Stimulated activated CD8-positive, alpha-beta memory T cell treated with anti-CD3 and anti-CD28 coated beads, Interleukin-7, amount 100 ng/mL, for 24 hours (primary cell): Measurements from ENCODE around the gene PIEZO1.

Experiments used
- DNase-seq: peaks from one replicate; pipeline ENCODE4 v3.0.0-alpha.2; 2020; ENCODE audit warnings: low read depth

PIEZO1 gene

DNA sequence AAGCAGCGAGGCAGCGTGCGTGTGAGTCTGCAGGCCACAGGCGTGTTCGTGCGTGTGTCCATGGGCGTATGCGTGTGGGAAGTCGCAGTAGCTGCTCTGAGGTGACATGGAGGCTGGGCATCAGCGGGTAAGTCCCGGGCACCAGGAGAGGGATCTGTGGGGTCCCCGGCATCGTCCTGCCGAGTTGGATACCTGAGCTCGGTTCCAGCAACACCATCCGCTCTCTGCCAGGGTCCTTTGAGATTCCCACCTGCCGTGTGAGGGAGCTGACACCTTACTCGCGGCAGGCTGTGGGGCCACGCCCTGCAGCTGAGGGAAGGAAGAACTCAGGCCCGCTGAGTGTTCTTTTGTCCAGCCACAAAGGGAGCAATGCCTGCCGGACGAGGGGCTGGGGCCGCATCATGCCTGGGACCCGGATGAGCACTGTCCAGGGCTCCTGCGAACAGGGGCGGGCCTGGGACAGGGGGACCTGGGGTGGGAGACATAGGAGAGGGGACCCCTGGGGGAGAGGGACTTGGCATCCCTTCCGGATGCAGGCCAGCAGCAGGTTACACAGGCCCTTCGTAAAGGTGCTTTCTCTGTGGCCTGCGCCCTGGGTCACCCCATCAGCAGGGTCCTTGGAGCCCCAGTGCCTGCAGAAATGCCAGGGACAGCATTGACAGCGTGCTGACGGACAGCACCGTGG lies 93.7 kb downstream of the PIEZO1 start:
- no peak for DNase-seq

DNA sequence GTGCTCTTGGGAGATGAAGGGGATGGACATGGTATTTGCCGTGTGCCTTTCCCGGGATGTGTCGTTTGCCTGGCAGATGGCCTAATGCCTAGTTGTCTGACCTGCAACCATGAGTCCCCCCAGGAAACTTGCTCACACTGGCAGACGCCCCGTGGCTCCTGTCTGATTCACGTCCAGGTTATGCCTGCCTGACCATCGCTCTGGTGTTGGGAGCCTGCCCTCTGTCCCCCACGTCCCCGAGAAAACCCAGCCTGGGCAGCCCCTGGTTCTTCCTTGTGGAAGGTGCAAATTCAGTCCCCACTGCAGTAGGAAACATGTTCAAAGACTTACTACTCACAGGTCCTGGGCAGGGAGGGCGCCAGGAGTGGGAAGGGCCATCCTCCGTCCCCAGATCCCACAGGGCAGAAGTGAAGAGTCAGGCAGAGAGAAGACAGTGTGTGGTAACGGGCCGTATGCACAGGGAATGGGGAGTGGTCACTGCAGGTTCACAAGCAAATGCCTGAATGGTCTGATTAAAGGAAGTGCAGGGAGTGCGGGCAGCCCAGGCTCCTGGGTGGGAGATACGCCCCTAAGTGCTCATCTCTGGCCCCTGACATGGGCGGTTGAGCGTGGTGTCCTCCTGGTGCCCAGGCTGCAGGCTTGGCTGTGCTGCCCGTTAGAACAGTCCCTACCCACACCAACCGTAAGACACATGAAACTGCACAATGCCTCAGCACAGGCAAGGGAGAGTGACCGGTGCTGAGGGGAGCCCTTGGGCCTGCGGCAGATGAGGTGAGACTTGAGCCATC lies 94.5 kb downstream of the PIEZO1 start:
- no peak for DNase-seq

DNA sequence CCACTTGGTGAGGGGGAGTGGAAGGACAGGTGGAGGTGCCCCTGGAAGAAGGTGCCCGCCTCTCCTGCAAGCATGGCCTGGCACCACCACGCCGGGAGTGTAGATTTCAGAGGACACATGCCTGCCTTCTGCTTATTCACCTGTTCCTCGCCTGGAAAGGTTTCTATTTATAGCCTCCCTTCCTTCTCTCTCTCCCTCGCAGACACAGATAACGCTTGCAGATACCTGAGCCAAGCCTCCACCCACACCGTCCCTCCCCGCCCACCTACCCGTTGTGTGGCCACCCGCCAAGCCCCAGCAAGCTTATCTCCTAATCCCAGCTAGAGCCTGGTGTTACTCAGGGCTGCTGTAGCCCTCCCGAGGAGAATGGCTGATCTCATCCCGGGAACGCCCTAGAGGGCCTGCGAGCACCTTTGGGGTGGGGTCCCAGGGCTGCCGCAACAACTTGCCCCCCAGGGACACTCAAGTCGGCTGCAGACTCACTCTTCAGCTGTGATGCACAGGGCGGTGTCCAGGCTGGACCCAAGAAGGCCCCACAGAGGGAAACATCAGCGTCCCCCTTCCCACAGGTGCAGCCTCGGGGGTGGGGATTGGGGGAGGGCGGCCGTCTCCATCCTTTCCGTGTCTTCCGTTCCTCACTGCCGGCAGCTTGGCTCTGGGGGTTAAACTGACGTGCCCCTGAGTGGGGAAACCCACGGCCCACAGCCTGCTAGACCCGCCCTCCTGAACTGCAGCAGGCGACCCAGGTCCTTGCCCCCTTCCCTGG lies 96.8 kb downstream of the PIEZO1 start:
- DNase-seq, result no peak

DNA sequence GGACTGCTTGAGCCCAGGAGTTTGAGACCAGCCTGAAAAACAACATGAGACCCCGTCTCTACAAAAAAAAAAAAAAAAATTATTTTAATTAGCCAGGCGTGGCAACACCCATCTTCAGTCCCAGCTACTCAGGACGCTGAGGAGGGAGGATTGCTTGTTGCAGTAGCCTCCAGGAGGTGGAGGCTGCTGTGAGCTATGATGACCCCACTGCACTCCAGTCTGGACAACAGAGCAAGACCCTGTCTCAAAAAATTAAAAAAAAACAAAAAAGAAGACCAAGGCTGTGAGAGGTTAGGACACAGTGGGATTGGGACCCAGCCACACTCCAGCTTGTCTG lies 97.4 kb downstream of the PIEZO1 start:
- DNase-seq, result no peak

DNA sequence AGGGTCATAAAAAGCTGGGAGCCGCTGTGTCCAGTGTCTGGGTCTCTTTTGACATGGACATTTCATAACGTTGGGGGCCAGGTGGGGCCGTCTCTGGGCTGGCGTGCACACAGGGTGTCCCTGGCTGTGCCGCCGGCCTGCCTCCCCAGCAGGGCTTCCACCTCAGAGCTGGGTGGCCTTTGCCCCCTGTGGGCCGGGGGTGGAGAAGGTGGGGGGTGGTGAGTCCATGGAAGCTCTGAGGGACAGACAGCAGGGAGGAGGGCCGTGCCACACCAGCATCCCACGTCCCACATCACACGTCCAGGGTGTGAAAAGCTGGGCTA lies 97.8 kb downstream of the PIEZO1 start:
- DNase-seq, result no peak

DNA sequence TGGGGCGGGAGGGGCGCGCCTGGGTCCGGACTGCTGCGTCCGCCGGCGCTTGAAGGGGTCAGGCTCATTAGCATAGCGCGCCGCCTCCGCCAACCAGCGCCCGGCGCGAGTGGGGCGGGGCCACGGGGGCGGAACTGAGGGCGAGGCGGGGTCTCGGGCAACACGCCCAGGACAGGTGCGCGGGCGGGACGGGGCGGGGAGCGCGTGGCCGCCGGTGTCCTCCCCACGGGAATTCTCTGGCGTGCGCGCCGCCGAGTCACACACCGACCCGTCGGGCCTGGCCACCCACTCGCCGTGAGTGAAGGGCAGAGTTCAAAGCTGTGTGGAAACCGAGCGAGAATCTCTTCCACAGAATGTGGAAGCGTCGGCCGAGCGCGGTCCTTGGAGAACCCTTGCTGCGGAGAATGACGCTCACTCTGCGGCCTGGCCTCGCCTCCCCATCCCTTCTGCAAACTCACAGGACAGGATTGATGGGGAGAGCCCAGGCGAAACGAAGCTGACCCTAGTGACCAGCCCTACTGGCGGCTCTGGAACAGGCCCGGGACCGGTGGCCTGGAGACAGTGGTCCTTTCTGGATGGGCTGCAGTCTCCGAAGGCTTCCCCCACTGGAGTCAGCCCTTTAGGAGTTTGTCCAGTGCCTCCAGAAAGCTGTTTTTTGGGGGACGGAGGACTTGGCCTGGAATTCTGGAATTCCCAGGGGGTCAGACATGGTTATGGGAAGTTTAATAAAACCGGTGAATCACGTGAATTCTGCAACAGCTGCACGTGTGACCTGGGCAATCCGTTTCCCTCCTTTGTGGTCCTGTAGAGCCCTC lies 98.4 kb downstream of the PIEZO1 start, which contains the start of gene SNAI3:
TSS of gene SNAI3 (minus strand) at position 69 of the 815 bp plus-strand sequence. CDS start 101 bp downstream, outside the sequence.
- peak; percentile 70 for DNase-seq

DNA sequence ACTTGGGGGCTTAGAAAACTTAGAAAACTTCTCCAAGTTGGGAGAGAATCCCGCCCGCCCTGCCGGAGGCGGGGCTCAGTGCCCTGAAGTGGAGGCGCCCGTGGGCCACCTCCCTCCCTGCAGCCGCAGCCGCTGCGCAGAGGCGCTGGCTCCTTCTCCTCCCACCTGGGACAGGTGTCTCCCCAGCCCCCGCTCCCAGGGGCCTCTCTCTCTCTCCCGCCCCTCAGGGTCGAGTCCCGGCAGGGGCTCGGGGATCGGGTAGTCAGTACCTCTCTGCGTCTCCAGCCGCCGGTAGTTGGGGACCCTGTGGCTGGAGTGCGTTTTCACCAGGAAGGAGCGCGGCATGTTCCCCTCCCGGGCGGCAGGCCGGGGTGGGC lies 99.0 kb downstream of the PIEZO1 start:
- DNase-seq, result no peak

DNA sequence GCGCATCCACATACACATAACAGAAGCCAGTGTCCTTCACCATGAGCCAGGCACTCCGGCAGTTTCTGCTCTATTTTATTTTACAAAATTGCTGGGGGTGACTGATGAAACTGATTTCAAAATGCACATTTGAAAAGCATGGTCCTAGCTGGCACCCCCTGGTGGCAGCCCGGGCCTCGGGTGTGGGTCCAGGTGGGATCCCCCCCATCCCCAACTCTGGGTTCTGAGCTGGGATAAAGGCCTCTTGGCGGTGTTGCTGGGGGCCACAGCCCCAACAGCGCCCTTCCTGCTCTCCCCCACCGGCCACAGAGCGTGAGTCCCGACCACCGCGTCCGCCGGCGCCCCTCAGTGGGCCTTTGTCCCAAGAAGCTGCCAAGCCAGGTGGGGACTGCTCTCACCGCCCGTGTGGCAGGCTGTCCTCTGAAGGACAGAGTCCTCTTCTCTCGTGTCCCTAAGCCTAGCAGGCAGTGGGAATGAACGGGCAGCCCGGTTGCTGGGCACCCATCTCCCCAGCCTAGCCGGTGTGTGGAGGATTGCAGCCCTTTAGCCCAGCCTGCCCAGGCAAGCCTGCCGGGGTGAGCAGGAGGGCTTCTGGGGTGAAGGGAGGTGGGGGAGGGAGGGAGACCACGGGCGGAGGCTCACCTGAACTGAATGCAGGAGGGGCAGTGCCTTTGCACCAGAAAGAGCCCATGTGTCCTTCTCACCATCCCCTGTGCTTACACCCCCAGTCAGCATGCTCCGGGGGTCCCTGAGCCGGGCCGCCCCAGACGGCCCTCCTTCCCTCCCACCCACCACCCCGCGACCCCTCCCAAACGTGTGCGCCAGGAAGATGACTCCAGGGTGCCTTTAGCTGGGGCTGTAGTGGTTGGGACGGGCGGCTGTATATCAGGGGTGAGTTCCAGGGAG lies 99.6 kb downstream of the PIEZO1 start:
- no peak for DNase-seq

DNA sequence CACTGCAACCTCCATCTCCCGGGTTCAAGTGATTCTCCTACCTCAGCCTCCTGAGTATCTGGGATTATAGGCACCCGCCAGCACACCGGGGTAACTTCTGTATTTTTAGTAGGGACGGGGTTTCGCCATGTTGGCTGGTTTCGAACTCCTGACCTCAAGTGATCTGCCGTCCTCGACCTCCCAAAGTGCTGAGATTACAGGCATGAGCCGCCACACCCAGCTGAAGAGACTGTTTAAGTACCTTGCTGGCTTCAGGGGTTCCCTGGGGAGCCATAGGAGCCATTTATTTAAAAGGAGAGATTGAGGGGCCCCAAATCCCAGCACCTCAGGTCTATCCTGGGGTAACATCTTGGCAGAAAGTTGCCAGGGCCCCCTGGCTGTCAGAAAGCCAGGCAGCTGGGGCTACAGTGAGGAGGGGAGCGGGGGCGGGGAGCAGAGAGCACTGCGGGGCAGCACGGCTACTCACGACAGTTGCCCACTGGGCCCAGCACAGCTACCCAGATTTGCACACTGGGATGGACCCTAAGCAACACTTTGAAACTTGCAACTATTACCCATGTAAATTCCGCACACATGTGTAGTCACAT lies 100.4 kb downstream of the PIEZO1 start:
- no peak for DNase-seq

DNA sequence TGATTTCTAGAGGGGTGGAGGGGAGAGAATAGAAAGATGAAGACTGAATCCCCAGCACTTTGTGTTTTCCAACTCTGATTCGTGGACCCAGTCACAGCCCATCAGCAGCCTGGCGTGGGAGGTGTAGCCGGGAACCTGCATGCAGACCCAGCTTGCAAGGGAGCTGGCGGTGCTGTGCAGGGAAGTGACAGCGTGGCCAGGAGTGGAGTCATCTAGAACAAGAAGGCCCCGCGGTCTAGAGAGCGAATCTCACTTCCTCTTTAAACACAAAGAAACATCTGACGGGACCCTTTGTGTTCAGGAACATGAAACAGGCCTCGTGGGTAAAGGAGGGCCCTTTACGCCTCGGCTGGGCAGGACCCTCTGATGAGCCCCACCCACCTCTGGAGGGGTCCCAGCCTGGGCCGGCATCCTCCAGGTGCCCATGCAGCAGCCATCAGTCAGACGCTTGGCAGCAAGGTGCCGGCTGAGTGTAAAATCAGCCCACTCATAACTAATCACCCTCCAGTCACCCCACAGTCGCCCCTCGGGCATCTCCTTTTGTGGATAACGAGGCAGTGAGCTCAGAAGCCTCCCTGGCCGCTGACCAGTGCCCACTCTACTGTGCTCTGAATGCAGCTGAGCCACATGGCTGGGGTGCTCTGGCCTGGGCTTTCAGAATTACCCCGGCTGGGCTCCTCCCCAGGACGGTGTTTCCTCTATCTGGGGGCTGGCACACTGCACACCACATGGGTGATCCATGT lies 103.1 kb downstream of the PIEZO1 start:
- DNase-seq, result no peak

DNA sequence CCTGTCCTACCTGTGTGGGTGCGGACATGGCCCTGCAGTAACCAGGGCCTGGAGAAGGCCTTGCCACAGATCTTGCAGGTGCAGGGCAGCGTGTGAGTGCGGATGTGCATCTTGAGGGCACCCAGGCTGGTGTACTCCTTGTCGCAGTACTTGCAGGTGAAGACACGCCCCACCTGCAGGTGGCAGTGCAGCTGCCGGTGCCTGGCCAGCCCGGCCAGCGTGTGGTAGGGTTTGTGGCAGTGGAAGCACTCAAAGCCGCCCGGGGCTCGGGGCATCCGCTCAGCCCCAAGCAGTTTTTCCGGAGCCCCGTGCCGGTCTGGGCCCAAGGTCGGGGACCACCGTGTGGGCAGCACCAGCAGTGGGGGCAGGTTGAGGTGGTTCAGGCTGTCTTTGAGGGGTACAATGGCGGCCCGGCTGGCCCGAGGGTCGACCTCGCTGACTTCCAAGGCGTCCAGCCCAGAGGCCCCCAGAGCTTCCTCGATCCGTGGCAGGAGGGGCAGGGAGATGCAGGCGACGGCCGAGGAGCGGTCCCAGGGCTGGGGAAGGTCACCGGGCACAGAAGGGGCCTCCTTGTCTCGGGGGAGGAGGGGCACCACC lies 103.8 kb downstream of the PIEZO1 start:
- DNase-seq, result no peak

DNA sequence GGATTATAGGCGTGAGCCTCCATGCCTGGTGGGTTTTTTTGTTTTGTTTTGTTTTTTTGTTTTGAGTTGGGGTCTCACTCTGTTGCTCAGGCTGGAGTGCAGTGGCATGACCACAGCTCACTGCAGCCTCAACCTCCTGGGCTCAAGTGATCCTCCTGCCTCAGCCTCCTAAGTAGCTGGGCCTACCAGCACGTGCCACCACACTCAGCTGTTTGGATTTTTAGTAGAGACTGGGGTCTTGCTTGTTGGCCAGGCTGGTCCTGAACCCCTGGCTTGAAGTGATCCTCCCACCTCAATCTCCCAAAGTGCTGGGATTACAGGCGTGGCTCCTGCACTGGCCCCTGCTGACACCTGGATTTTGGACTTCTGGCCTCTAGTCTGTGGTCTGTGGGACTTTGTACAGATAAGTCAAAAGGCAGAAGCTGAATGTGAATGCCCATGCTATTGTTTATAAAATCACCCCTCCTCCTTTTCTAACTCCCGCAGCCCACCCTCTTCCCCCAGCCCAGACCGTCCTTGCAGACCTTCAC lies 104.4 kb downstream of the PIEZO1 start:
- DNase-seq, result no peak

DNA sequence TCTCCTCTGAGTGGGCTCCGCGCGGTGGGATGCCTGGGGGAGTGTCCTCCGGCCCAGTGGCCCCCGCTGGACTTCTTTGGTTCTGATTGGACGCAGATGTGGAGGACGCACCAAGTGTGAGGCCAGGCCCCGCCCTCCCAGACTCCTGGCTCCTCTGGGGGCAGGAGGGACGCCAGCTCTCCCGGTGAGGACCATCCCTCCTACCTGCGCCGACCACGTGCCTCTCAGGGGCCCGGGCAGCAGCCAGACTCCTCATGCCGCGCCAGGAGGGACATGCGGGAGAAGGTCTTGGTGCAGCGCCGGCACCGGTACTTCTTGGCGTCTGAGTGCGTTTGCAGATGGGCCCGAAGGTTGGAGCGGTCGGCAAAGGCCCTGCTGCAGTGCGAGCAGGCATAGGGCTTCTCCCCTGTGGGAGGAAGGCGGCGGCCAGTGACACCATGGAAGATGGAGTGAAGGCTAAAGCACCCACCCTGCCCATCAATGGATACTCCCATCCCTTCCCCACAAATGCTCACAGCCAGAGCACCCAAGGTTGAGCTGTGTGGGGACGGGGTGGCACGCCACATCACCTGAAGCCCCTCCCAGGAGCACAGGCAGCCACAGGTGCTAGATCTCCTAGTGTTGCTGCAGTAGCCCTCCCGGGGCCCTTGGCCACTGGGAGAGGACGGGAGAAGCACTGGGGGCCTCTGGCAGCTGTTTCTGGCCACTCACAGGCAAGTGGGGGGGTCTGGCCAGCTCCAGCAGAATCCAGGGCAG lies 106.6 kb downstream of the PIEZO1 start:
- no peak for DNase-seq

DNA sequence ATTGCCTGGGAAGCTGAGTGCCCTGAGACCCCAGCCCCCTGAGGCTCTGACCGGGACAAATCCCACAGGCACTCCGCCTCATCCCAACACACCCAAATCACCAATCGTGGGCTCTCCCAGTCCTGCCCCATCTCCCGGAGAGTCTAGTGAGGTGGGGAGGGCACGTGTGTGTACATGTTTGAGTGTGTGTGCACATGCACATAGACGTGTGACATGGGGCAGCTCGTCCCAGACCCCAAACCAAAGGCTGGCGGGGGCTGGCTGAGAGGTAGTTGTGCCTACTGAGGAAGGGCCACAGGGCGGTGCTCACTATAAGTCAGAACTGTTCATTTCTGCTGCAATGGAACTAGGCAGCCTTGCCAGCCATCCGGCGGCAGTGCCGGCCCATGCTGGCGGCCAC lies 107.3 kb downstream of the PIEZO1 start:
- DNase-seq, result no peak

DNA sequence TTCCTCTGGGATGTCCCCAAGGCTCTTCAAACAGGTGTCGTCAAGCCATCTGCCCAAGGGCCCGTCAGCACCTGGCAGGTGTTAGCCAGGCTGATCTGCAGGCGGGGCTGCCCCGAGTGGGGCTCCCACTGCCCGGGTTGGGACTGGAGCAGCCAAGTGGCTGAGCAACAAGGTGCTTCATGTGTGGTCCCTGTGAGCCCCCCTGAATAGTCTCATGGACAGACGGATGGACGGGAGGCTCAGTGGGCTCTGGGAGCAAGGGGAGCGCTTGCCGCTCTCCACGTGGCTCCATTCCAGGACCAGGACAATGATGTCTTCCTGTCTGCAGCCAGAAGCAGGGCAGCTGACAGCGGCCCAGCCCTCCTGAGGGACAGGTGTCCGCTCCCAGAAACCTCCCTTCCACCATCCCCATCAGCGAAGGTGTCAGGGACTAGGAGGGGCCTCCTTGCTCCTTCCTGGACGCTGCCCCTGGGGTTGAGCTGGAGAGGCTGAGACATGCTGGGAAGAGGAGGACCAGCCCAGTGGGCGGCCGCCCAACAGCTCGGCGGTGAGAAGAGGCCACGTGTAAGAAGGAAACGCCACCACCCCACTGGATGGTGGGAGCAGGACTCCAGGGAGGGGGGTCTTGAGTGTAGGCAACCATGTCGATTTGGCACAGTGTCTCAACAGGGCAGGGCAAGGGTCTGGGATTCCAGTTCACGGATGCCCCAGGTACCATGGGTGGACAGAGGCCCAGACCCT lies 108.3 kb downstream of the PIEZO1 start:
- no peak for DNase-seq

DNA sequence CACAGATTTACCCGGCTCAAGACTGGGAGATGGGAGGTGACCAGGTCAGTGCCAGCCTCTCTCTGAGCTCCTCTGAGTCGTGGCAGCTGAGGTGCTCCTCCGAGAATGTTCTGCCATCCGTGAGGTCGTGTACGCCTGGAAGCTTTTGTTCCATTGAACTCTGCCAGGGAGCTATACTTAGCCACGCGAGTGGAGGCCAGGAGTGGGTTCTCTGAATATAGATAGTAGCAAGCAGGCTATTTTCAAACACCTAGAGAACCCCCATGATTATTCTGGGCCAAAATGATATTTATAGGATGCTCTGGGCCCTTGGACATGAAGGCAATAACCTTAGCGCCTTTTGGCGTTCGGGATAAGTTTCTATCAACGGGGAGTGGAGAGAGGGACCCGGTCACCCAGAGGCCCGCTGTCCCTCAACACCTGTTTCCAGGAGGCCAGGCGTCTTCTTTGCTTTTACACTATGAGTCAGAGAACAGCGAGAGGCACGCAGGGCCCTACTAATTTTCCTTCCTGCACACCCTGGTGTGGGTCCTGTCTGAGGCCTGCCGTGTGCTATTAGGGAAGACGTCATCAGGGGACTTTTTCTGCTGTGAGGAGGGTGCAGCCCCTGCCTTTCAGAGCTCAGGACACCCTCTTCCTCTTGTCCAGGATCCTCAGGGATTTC lies 111.2 kb downstream of the PIEZO1 start:
- no peak for DNase-seq

DNA sequence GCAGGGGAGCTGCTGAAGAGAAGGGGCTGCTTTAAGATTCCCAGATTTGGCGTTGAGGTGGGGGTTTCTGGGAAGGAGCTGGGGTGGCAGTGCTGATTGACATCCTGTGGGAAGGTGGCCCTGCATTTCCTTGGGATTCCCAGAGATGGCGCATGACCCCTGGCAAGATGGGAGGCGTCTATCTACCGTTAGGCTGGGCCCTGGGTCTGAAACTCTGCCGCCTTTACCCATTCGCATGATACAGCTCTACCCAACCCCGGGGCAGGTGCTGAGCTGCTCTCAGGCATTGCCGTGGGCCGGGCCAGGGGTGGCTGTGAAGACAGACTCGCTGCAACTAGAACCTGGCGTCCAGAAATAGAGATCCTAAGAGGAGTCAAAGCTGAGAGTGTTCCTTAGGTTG lies 112.2 kb downstream of the PIEZO1 start:
- DNase-seq, result no peak
